Measurements from ENCODE around the gene CD40LG. TPM values are rescaled to one million over a fixed set of nuclear protein-coding genes. Genes with fewer than 3 reads are reported as not detected.

Gene CD40LG
- polyA plus RNA-seq, 1 donor from 2014 or later, result not detected

DNA sequence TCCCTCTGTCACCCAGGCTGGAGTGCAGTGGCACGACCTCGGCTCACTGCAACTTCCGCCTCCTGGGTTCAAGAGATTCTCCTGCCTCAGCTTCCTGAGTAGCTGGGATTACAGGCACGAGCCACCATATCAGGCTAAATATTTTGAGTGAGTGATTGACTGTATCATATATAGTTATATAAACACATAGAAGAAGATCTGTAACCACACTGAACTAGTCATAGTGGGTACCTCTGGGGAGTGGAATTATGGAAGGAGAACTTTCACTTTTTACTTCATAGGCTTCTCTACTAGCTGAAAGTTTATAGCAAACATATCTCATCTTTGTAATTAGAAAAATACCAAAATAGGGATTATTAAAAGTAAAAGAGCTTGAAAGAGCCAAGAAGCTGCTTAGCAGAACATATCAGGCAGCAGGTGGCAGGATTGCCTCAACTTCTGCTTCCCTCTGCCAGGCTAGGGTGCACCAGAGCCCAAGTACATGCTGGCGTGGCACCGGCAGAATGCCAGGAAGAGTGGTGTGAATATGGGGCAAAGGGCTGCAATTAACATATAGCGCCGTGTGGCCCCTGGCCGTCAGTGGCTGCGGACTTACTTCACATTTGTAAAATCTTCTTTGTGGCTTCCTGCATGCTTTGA is 39.5 kb upstream of the CD40LG start:
- H3K36me3 ChIP-seq (ENCODE audit: insufficient read depth, low read length), result no peaks in the 10 kb centered on the region
- TF ChIP-seq, protein P1, sequence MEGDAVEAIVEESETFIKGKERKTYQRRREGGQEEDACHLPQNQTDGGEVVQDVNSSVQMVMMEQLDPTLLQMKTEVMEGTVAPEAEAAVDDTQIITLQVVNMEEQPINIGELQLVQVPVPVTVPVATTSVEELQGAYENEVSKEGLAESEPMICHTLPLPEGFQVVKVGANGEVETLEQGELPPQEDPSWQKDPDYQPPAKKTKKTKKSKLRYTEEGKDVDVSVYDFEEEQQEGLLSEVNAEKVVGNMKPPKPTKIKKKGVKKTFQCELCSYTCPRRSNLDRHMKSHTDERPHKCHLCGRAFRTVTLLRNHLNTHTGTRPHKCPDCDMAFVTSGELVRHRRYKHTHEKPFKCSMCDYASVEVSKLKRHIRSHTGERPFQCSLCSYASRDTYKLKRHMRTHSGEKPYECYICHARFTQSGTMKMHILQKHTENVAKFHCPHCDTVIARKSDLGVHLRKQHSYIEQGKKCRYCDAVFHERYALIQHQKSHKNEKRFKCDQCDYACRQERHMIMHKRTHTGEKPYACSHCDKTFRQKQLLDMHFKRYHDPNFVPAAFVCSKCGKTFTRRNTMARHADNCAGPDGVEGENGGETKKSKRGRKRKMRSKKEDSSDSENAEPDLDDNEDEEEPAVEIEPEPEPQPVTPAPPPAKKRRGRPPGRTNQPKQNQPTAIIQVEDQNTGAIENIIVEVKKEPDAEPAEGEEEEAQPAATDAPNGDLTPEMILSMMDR (IDR thresholded peaks at IDR 0.05; ENCODE audit: poor library complexity, severe bottlenecking), result no peak
- TF ChIP-seq SMC3 (conservative IDR thresholded peaks at IDR 0.05; ENCODE audit: poor library complexity) (no peak), TAF1 (IDR thresholded peaks at IDR 0.05; ENCODE audit: low read depth) (no peak), POLR2AphosphoS5 (IDR thresholded peaks at IDR 0.05) (no peak), RAD21 (conservative IDR thresholded peaks at IDR 0.05) (no peak), MXI1 (conservative IDR thresholded peaks at IDR 0.05; ENCODE audit: poor library complexity, severe bottlenecking) (no peak)
- TF ChIP-seq, protein P2, sequence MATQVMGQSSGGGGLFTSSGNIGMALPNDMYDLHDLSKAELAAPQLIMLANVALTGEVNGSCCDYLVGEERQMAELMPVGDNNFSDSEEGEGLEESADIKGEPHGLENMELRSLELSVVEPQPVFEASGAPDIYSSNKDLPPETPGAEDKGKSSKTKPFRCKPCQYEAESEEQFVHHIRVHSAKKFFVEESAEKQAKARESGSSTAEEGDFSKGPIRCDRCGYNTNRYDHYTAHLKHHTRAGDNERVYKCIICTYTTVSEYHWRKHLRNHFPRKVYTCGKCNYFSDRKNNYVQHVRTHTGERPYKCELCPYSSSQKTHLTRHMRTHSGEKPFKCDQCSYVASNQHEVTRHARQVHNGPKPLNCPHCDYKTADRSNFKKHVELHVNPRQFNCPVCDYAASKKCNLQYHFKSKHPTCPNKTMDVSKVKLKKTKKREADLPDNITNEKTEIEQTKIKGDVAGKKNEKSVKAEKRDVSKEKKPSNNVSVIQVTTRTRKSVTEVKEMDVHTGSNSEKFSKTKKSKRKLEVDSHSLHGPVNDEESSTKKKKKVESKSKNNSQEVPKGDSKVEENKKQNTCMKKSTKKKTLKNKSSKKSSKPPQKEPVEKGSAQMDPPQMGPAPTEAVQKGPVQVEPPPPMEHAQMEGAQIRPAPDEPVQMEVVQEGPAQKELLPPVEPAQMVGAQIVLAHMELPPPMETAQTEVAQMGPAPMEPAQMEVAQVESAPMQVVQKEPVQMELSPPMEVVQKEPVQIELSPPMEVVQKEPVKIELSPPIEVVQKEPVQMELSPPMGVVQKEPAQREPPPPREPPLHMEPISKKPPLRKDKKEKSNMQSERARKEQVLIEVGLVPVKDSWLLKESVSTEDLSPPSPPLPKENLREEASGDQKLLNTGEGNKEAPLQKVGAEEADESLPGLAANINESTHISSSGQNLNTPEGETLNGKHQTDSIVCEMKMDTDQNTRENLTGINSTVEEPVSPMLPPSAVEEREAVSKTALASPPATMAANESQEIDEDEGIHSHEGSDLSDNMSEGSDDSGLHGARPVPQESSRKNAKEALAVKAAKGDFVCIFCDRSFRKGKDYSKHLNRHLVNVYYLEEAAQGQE (IDR thresholded peaks at IDR 0.05; ENCODE audit: borderline replicate concordance), result no peak
- no peaks in the 10 kb centered on the region for H3K9me3 ChIP-seq (ENCODE audit: low read length)
- no peak overlapping the region for H2AFZ ChIP-seq (ENCODE audit: low read depth, low read length)
- H4K20me1 ChIP-seq (ENCODE audit: insufficient read depth), result no peaks in the 10 kb centered on the region
- no peak overlapping the region for H3K27ac ChIP-seq (ENCODE audit: low read length)
- H3K9me2 ChIP-seq (ENCODE audit: insufficient read depth, low read length), result no peaks in the 10 kb centered on the region
- H3K4me2 ChIP-seq (ENCODE audit: low read length), result no peak overlapping the region
- no peaks in the 10 kb centered on the region for H3F3A ChIP-seq (ENCODE audit: insufficient read depth, low read length, poor library complexity, severe bottlenecking)
- H3K4me3 ChIP-seq (ENCODE audit: low read length), result no peak overlapping the region
- no peaks in the 10 kb centered on the region for H3K27me3 ChIP-seq (ENCODE audit: insufficient read depth, low read depth, low read length)
- H3K79me2 ChIP-seq (replicated peaks; ENCODE audit: insufficient read depth, low read length), result no peaks in the 10 kb centered on the region
- H3K9ac ChIP-seq (ENCODE audit: low read length), result no peak overlapping the region

DNA sequence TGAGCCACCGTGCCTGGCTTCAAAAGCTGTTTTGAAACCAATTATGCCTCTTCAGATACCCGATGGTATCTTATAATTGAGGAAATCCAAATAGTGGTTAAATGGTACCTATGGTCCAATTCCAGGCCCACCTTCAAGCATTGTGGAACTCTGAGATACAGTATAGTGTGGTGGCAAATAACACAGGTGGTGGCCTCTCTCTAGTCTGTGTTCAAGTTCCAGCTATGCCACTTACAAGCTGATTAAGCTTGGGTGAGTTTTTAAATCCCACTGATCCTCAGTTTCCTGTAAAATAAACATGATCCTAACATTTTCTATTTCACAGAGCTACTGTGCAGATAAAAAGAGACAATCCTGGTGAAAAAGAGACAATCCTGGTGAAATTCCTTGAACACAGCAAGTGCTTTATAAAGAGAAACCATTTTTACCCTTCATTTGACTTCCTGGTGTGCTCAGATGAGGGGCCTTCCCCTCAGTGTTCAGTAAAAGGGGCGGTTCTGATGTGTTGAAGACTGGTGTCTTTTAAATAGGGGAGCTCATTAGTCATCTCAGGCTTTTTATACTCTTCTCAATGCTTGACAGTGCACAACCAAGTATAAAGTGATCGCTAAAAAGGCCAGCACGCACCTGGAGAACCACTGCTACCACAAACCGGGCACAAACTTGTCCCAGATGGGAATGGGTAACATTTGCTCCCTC is 30.8 kb upstream of the CD40LG start:
- Histone ChIP-seq H3K36me3 (ENCODE audit: insufficient read depth, low read length) (no peaks in the 10 kb centered on the region), H3K9me2 (ENCODE audit: insufficient read depth, low read length) (no peaks in the 10 kb centered on the region), H3K9me3 (ENCODE audit: low read length) (no peaks in the 10 kb centered on the region), H3F3A (ENCODE audit: insufficient read depth, low read length, poor library complexity, severe bottlenecking) (no peaks in the 10 kb centered on the region), H3K27me3 (ENCODE audit: insufficient read depth, low read depth, low read length) (no peaks in the 10 kb centered on the region), H2AFZ (ENCODE audit: low read depth, low read length) (no peak overlapping the region), H3K4me3 (ENCODE audit: low read length) (no peak overlapping the region), H3K27ac (ENCODE audit: low read length) (no peak overlapping the region), H3K4me2 (ENCODE audit: low read length) (no peak overlapping the region), H3K79me2 (replicated peaks; ENCODE audit: insufficient read depth, low read length) (no peaks in the 10 kb centered on the region), H3K9ac (ENCODE audit: low read length) (no peak overlapping the region), H4K20me1 (ENCODE audit: insufficient read depth) (no peaks in the 10 kb centered on the region)
- no peak for TF ChIP-seq SMC3 (conservative IDR thresholded peaks at IDR 0.05; ENCODE audit: poor library complexity)
- TF ChIP-seq, protein P1 (IDR thresholded peaks at IDR 0.05; ENCODE audit: poor library complexity, severe bottlenecking), result no peak
- no peak for TF ChIP-seq POLR2AphosphoS5 (IDR thresholded peaks at IDR 0.05)
- TF ChIP-seq MXI1 (conservative IDR thresholded peaks at IDR 0.05; ENCODE audit: poor library complexity, severe bottlenecking), result no peak
- TF ChIP-seq RAD21 (conservative IDR thresholded peaks at IDR 0.05), result no peak
- no peak for TF ChIP-seq TAF1 (IDR thresholded peaks at IDR 0.05; ENCODE audit: low read depth)
- TF ChIP-seq EZH2 (IDR thresholded peaks at IDR 0.05; ENCODE audit: borderline replicate concordance, insufficient read depth, low read length, poor library complexity, severe bottlenecking), result no peak
- TF ChIP-seq EP300 (conservative IDR thresholded peaks at IDR 0.05; ENCODE audit: poor library complexity, severe bottlenecking), result no peak
- TF ChIP-seq, protein P2 (IDR thresholded peaks at IDR 0.05; ENCODE audit: borderline replicate concordance), result no peak
